Measurements from ENCODE around the gene AKR7A3. TPM values are rescaled to one million over a fixed set of nuclear protein-coding genes. Genes with fewer than 3 reads are reported as not detected.

AKR7A3 gene
- total and polyA plus RNA-seq, 8 donors, result 24.0 to 510 (median 145) TPM

GRCh38 chr1:19251305-19252196, 37.0 kb downstream of the AKR7A3 start, which contains the start of the genes EMC1 and MRTO4:
EMC1 (minus strand) TSS chr1:19251524; CDS start chr1:19251509, 15 bp downstream.
MRTO4 (plus strand) TSS chr1:19251805; CDS start chr1:19251836, 31 bp downstream.
- WGBS, 5 donors, result 0 to 1% (median 0%) methylated on average over 48 to 81 of the region's 81 CpGs
- Histone ChIP-seq H3K27me3 (no peaks in the 10 kb centered on the region), H3K9me3 (no peaks in the 10 kb centered on the region), H3K36me3 (peaks cover 3 to 28% (median 19%) of the 10 kb centered on the region in 4 donors), H3K4me1 (peaks cover 25 to 55% (median 41%) of the 10 kb centered on the region in 4 donors), H3K27ac (peak within 1 kb of the TSS; percentile 86 to 98 (median 96)), H3K4me3 (peak within 1 kb of the TSS; percentile 73 to 99 (median 88))
- peak; percentile 85 to 96 for DNase-seq
- TF ChIP-seq CTCF (IDR thresholded peaks at IDR 0.05) (peak in 1 of 7 experiments; percentile 24), POLR2A (IDR thresholded peaks at IDR 0.05) (no peak), POLR2AphosphoS5 (IDR thresholded peaks at IDR 0.05) (peak; percentile 38 to 94 (median 81)), EP300 (IDR thresholded peaks at IDR 0.05) (no peak)
- intact Hi-C loops (cut with DNase I; ENCODE audit: low total_unique reads), result no loop called here

GRCh38 chr1:19250629-19251304, 37.8 kb downstream of the AKR7A3 start:
- WGBS, 5 donors, result 9 to 12% (median 11%) methylated on average over 14 of the region's 14 CpGs
- Histone ChIP-seq H3K4me3 (peak overlapping the region; percentile 73 to 99 (median 88)), H3K27ac (peak overlapping the region in 4 of 5 donors; percentile 86 to 96 (median 94)), H3K27me3 (no peaks in the 10 kb centered on the region), H3K9me3 (no peaks in the 10 kb centered on the region), H3K4me1 (peaks cover 25 to 55% (median 41%) of the 10 kb centered on the region in 4 donors), H3K36me3 (peaks cover 0 to 20% (median 11%) of the 10 kb centered on the region in 4 donors)
- TF ChIP-seq POLR2AphosphoS5 (IDR thresholded peaks at IDR 0.05) (no peak), CTCF (IDR thresholded peaks at IDR 0.05) (no peak), POLR2A (IDR thresholded peaks at IDR 0.05) (no peak), EP300 (IDR thresholded peaks at IDR 0.05) (no peak)
- no peak for DNase-seq
- intact Hi-C loops (cut with DNase I; ENCODE audit: low total_unique reads), result no loop called here

- Histone ChIP-seq H3K4me3 (no peak overlapping the region), H3K27ac (peak overlapping the region in 3 of 5 donors; percentile 8 to 69 (median 18)), H3K36me3 (peaks cover 72 to 93% (median 92%) of the 10 kb centered on the region in 4 donors), H3K4me1 (peaks cover 0 to 9% (median 4%) of the 10 kb centered on the region in 4 donors), H3K9me3 (no peaks in the 10 kb centered on the region), H3K27me3 (no peaks in the 10 kb centered on the region)
- DNase-seq, result peak; percentile 68 to 78
- 61 to 68% (median 63%) methylated on average over 7 of the region's 7 CpGs for WGBS, 5 donors
- intact Hi-C loops (cut with DNase I; ENCODE audit: low total_unique reads), result no loop called here
- TF ChIP-seq CTCF (IDR thresholded peaks at IDR 0.05), result peak in 6 of 7 experiments; percentile 27 to 97 (median 91)
- TF ChIP-seq EP300 (IDR thresholded peaks at IDR 0.05), result no peak
- no peak for TF ChIP-seq POLR2A (IDR thresholded peaks at IDR 0.05)
- TF ChIP-seq POLR2AphosphoS5 (IDR thresholded peaks at IDR 0.05), result peak in 1 of 3 donors; percentile 72
Measured at GRCh38 chr1:19240673-19241538, 47.7 kb downstream of the AKR7A3 start.
